GM12892 (cell line): ENCODE results near the gene SLIT3.

Source experiments
- POLR2A ChIP-seq: IDR thresholded peaks from 2 replicates; pipeline ENCODE4 v1.6.1; 2011; ENCODE audit warnings: low read depth, low read length, control low read depth
- POLR2AphosphoS5 ChIP-seq: IDR thresholded peaks from 2 replicates; pipeline ENCODE4 v1.6.1; 2011; ENCODE audit warnings: low read depth, low read length, control low read depth

GRCh38 chr5:168964182-168964581, 336.8 kb downstream of the SLIT3 start:
- TF ChIP-seq POLR2A (no peak), POLR2AphosphoS5 (no peak)
